RWPE1 (cell line): ENCODE measurements around the gene TCEAL9.

Experiments used
- CTCF ChIA-PET: fragments of 350-600 bp; sonication (Branson Sonifier 250); formaldehyde crosslinking; extraction: SDS; loops from one replicate; lab custom pipeline; 2021; lab: Yijun Ruan, JAX
- POLR2A ChIA-PET: fragments of 400-600 bp; formaldehyde crosslinking; extraction: SDS; loops from one replicate; lab custom pipeline; 2020; ENCODE audit warnings: antibody characterized with exemption; ENCODE audit not compliant: low non-redundant PET; lab: Yijun Ruan, JAX
- DNase-seq: peaks from one replicate; pipeline ENCODE4 v3.0.0; 2012; ENCODE audit warnings: low spot score
- H3K27ac ChIP-seq: fragments of 450-650 bp; 2 replicates; pipeline ENCODE4 v1.5.1; 2017
- TF ChIP-seq, protein P1 (sequence below): fragments of 450-650 bp; conservative IDR thresholded peaks from 2 replicates; pipeline ENCODE4 v1.5.1; 2017; ENCODE audit warnings: low read depth, mild to moderate bottlenecking

The TCEAL9 gene

DNA sequence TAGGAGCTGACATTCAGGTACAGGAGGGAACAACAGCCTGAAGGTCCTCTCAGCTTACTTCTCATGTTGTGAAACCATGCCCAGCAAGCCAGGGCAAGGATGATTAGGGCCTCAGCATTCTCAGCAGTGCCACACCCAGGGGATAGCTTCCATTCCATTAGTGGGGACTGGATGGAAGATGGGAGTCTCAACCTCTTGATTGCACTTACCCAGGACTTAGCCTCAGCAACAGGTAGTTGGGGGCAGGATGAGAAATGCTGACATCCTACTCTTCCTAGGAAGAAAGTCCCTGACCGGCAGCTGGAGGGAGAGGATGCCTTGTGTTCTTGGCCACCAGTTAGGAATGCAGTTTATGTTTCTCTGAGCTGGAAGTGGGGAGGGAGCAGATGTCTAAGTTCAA lies 11.2 kb downstream of the TCEAL9 start:
- TF ChIP-seq, protein P1, sequence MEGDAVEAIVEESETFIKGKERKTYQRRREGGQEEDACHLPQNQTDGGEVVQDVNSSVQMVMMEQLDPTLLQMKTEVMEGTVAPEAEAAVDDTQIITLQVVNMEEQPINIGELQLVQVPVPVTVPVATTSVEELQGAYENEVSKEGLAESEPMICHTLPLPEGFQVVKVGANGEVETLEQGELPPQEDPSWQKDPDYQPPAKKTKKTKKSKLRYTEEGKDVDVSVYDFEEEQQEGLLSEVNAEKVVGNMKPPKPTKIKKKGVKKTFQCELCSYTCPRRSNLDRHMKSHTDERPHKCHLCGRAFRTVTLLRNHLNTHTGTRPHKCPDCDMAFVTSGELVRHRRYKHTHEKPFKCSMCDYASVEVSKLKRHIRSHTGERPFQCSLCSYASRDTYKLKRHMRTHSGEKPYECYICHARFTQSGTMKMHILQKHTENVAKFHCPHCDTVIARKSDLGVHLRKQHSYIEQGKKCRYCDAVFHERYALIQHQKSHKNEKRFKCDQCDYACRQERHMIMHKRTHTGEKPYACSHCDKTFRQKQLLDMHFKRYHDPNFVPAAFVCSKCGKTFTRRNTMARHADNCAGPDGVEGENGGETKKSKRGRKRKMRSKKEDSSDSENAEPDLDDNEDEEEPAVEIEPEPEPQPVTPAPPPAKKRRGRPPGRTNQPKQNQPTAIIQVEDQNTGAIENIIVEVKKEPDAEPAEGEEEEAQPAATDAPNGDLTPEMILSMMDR, result no peak
- H3K27ac ChIP-seq, result peak overlapping the region; percentile 62
- CTCF ChIA-PET, result no interaction called here
- peak; percentile 32 for DNase-seq
- POLR2A ChIA-PET, result no interaction called here

- H3K27ac ChIP-seq, result no peak overlapping the region
- POLR2A ChIA-PET, result no interaction called here
- CTCF ChIA-PET, result no interaction called here
- no peak for DNase-seq
- TF ChIP-seq, protein P1, result no peak
These were observed 13.2 kb downstream of the TCEAL9 start for GRCh38 chrX:103369479-103369878.

- CTCF ChIA-PET, result interaction anchor here (0.6 kb wide), 2 partner anchors 33 to 1332 kb away, joined by 3 read pairs; no protein-coding TSS in a partner anchor
- TF ChIP-seq, protein P1, result no peak
- DNase-seq, result no peak
- no peak overlapping the region for H3K27ac ChIP-seq
- POLR2A ChIA-PET, result no interaction called here
These were observed 16.6 kb downstream of the TCEAL9 start for GRCh38 chrX:103372886-103373285.

DNA sequence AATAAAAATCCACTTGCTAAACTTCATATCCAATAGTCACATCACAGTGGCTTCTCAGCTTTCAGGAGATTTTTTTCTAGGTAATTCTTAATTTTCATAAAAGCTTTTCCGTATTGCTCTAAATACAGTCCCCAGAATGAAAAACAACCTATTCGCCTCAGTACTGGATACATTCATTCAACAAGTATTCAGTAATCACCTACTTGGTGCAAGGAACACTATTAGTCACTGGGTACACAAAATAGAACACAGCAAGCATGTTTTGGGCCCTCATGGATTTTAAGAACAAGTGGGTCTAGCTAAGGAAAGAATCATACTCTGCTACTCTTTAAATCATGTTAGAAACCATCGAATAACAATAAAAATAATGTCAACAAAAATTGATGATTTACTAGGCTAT lies 17.3 kb downstream of the TCEAL9 start:
- DNase-seq, result no peak
- TF ChIP-seq, protein P1, result no peak
- ChIA-PET POLR2A (no interaction called here), CTCF (no interaction called here)
- no peak overlapping the region for H3K27ac ChIP-seq

- DNase-seq, result peak; percentile 17
- TF ChIP-seq, protein P1, result no peak
- POLR2A ChIA-PET, result no interaction called here
- CTCF ChIA-PET, result interaction anchor here (0.6 kb wide), 1 partner anchor 85 kb away, joined by 3 read pairs; no protein-coding TSS in a partner anchor
- H3K27ac ChIP-seq, result peak within 1 kb of the TSS; percentile 81
These were observed 20.0 kb downstream of the TCEAL9 start, which contains the start of gene BEX3 for GRCh38 chrX:103376118-103376978. TSS of gene BEX3 (plus strand) at chrX:103376538. CDS start at chrX:103377522, 984 bp downstream.

DNA sequence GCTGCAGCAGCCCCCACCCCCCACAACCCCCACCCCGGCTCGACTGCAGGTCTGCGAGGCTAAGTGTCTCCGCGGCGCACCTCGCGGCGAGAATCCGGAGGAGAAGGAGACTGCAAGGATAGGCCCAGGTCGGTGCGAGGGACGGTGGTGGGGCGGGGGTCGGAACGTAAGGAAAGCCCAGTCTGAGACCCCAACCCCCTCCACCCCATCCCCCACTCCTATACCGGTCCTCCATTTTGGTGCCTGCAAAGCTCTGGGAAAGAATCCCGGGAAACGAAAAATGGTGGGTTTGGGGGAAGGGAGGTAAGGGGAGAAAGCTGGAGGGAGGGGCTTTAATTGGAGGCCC lies 20.6 kb downstream of the TCEAL9 start:
- POLR2A ChIA-PET, result interaction anchor here (0.6 kb wide), 1 partner anchor 65 kb away, joined by 3 read pairs; no protein-coding TSS in a partner anchor
- CTCF ChIA-PET, result interaction anchor here (0.6 kb wide), 1 partner anchor 112 kb away, joined by 3 read pairs; no protein-coding TSS in a partner anchor
- DNase-seq, result no peak
- H3K27ac ChIP-seq, result peak overlapping the region; percentile 81
- TF ChIP-seq, protein P1, result no peak
